KOPT-K1 (cell line): ENCODE data around the gene ZHX3.

Source experiments
- H3K27ac ChIP-seq: fragments of 200-600 bp; sonication (generic); 2 replicates; pipeline ENCODE4 v1.5.1; 2016; ENCODE audit warnings: antibody characterized with exemption, mild to moderate bottlenecking, low read depth, low read length; ENCODE audit not compliant: poor library complexity, severe bottlenecking
- H3K36me3 ChIP-seq: fragments of 200-600 bp; sonication (generic); 2 replicates; pipeline ENCODE4 v1.5.1; 2017; ENCODE audit warnings: antibody characterized with exemption, mild to moderate bottlenecking, low read length, moderate library complexity; ENCODE audit not compliant: insufficient read depth
- H3K9me3 ChIP-seq: fragments of 200-600 bp; sonication (generic); 2 replicates; pipeline ENCODE4 v1.5.1; 2017; ENCODE audit warnings: antibody characterized with exemption, low read length, mild to moderate bottlenecking; ENCODE audit not compliant: insufficient read depth, poor library complexity, severe bottlenecking

Gene ZHX3

GRCh38 chr20:41155261-41155660 lies 162.3 kb downstream of the ZHX3 start:
- Histone ChIP-seq H3K9me3 (no peaks in the 10 kb centered on the region), H3K36me3 (peaks cover 27% of the 10 kb centered on the region), H3K27ac (peak overlapping the region; percentile 69)

- Histone ChIP-seq H3K27ac (peak overlapping the region; percentile 69), H3K9me3 (no peaks in the 10 kb centered on the region), H3K36me3 (peaks cover 24% of the 10 kb centered on the region)
Measured at GRCh38 chr20:41154436-41155176, 162.9 kb downstream of the ZHX3 start.

- H3K36me3 ChIP-seq = peaks cover 33% of the 10 kb centered on the region
- H3K27ac ChIP-seq = peak overlapping the region; percentile 43
Measured at GRCh38 chr20:41152108-41152757, 165.3 kb downstream of the ZHX3 start.

GRCh38 chr20:41151134-41151869 lies 166.2 kb downstream of the ZHX3 start:
- Histone ChIP-seq H3K27ac (peak overlapping the region; percentile 39), H3K9me3 (no peaks in the 10 kb centered on the region), H3K36me3 (peaks cover 42% of the 10 kb centered on the region)

More at GRCh38 chr20:41152108-41152757, 165.3 kb downstream of the ZHX3 start:
- no peaks in the 10 kb centered on the region for H3K9me3 ChIP-seq

- H3K9me3 ChIP-seq = no peaks in the 10 kb centered on the region
- H3K27ac ChIP-seq = peak overlapping the region; percentile 39
- peaks cover 45% of the 10 kb centered on the region for H3K36me3 ChIP-seq
Measured at GRCh38 chr20:41150664-41151063, 166.9 kb downstream of the ZHX3 start.

GRCh38 chr20:41148942-41149341 lies 168.6 kb downstream of the ZHX3 start:
- Histone ChIP-seq H3K9me3 (no peaks in the 10 kb centered on the region), H3K36me3 (peaks cover 56% of the 10 kb centered on the region), H3K27ac (no peak overlapping the region)

GRCh38 chr20:41147767-41148191 lies 169.8 kb downstream of the ZHX3 start:
- Histone ChIP-seq H3K9me3 (no peaks in the 10 kb centered on the region), H3K27ac (peak overlapping the region; percentile 11), H3K36me3 (peaks cover 59% of the 10 kb centered on the region)

- Histone ChIP-seq H3K27ac (peak overlapping the region; percentile 11), H3K9me3 (no peaks in the 10 kb centered on the region), H3K36me3 (peaks cover 59% of the 10 kb centered on the region)
Measured at GRCh38 chr20:41145821-41146620, 171.5 kb downstream of the ZHX3 start.

GRCh38 chr20:41145317-41145716 lies 172.2 kb downstream of the ZHX3 start:
- peaks cover 66% of the 10 kb centered on the region for H3K36me3 ChIP-seq
- H3K9me3 ChIP-seq = no peaks in the 10 kb centered on the region
- H3K27ac ChIP-seq = no peak overlapping the region

- peak overlapping the region; percentile 81 for H3K27ac ChIP-seq
- no peaks in the 10 kb centered on the region for H3K9me3 ChIP-seq
- H3K36me3 ChIP-seq = peaks cover 63% of the 10 kb centered on the region
Measured at GRCh38 chr20:41143354-41143753, 174.2 kb downstream of the ZHX3 start.

GRCh38 chr20:41142919-41143318 lies 174.6 kb downstream of the ZHX3 start:
- H3K9me3 ChIP-seq = no peaks in the 10 kb centered on the region
- peaks cover 58% of the 10 kb centered on the region for H3K36me3 ChIP-seq
- peak overlapping the region; percentile 81 for H3K27ac ChIP-seq

GRCh38 chr20:41142245-41142644 lies 175.3 kb downstream of the ZHX3 start:
- Histone ChIP-seq H3K27ac (peak overlapping the region; percentile 81), H3K9me3 (no peaks in the 10 kb centered on the region), H3K36me3 (peaks cover 54% of the 10 kb centered on the region)

- Histone ChIP-seq H3K9me3 (no peaks in the 10 kb centered on the region), H3K27ac (peak overlapping the region; percentile 81), H3K36me3 (peaks cover 45% of the 10 kb centered on the region)
Measured at GRCh38 chr20:41141153-41141815, 176.2 kb downstream of the ZHX3 start.
